Heart left ventricle (tissue), 16 donors: ENCODE measurements around the gene PARD3. TPM values are rescaled to one million over a fixed set of nuclear protein-coding genes. Genes with fewer than 3 reads are reported as not detected.

Experiments used
- ATAC-seq, 4 donors: fragments of 200-7000 bp; cut with Tn5 transposase; one replicate each; pipeline ENCODE4 v1.9.1; 2020 to 2022; ENCODE audit warnings: moderate library complexity in 4 of 4, mild to moderate bottlenecking in 3 of 4, moderate number of reproducible peaks in 1 of 4
- DNase-seq, 5 donors: peaks; one replicate each; pipeline ENCODE4 v3.0.0-alpha.2; 2020
- H3K27ac ChIP-seq, 12 donors: fragments of 200-600 bp; sonication (generic) in 4 of 12; one replicate each; pipeline versions ENCODE4 v1.5.0 to v1.8.0; 2016 to 2022; ENCODE audit warnings: mild to moderate bottlenecking in 2 of 12
- H3K27me3 ChIP-seq, 9 donors: fragments of 200-600 bp; sonication (generic) in 2 of 9; one replicate each; pipeline versions ENCODE4 v1.5.1 to v1.8.0; 2016 to 2022; ENCODE audit warnings: mild to moderate bottlenecking in 3 of 9
- H3K36me3 ChIP-seq, 9 donors: fragments of 200-600 bp; sonication (generic) in 2 of 9; one replicate each; pipeline versions ENCODE4 v1.5.0 to v1.8.0; 2018 to 2022; ENCODE audit warnings: mild to moderate bottlenecking in 2 of 9
- H3K4me1 ChIP-seq, 12 donors: fragments of 200-600 bp; sonication (generic) in 4 of 12; one replicate each; pipeline versions ENCODE4 v1.5.0 to v1.8.0; 2016 to 2022; ENCODE audit warnings: mild to moderate bottlenecking in 3 of 12
- H3K4me3 ChIP-seq, 12 donors: fragments of 200-600 bp; sonication (generic) in 4 of 12; one replicate each; pipeline versions ENCODE4 v1.5.0 to v1.8.0; 2017 to 2022; ENCODE audit warnings: mild to moderate bottlenecking in 9 of 12, moderate library complexity in 4 of 12
- H3K9me3 ChIP-seq, 12 donors: fragments of 200-600 bp; sonication (generic) in 4 of 12; one replicate each; pipeline versions ENCODE4 v1.5.0 to v1.8.0; 2016 to 2022; ENCODE audit warnings: mild to moderate bottlenecking in 1 of 12
- CTCF ChIP-seq, 12 donors: fragments of 200-600 bp; sonication (generic) in 4 of 12; IDR thresholded peaks; one replicate each; pipeline versions ENCODE4 v1.5.0 to v1.8.0; 2018 to 2022; ENCODE audit warnings: antibody characterized with exemption in 12 of 12, mild to moderate bottlenecking in 5 of 12
- POLR2A ChIP-seq, 2 donors: fragments of 450-650 bp; IDR thresholded peaks; one replicate each; pipeline ENCODE4 v1.6.1; 2017; ENCODE audit warnings: antibody characterized with exemption in 2 of 2, mild to moderate bottlenecking in 2 of 2, moderate library complexity in 2 of 2
- WGBS, 4 donors: extraction: QIAGEN DNeasy Blood & Tissue Kit in 2 of 4; methylation state at CpG; one replicate each; pipeline versions ENCODE4 v1.1.5 to v1.1.7; 2013 to 2018; 5-methylcytosine and 5-hydroxymethylcytosine counted together
- intact Hi-C, 10 donors: fragments of 100-400 bp; cut with DNase I; formaldehyde crosslinking; loops; one replicate each; pipeline versions ENCODE4 v1.11.1 to v1.14.2; 2022
- polyA plus RNA-seq, 2 donors: library from polyadenylated mRNA; stranded (reverse); fragments of 200-250 nt; gene quantifications; one replicate each; pipeline ENCODE4 v1.2.3, GENCODE V29; 2013
- total RNA-seq, 9 donors: library from RNA; depleted of rRNA in 2 of 9; stranded (reverse); fragments of >200 nt in 2 of 9; fragmentation: NEBNext Ultra II Directional in 3 of 9; extraction: Animal tissue kit (Norgen Biotek cat#: 25700) in 3 of 9; gene quantifications; one replicate each; pipeline versions ENCODE4 v1.1.0 to v1.2.4, GENCODE V29; 2016 to 2023
- donor health status: ischemic (EF 13 %, LVEDD 7.1; RV severe dilation, severe dysfunction).
- donor health status: healthy with polysubstance abuse.
- donor health status: DM: no; HTN: yes; CAD: no.
- donor health status: DM: no; HTN: no; CAD: no.
- donor health status: ischemic (EF 25% LVEDD 6.9; RV normal size, moderate dysfunction).
- donor health status: ischemic (EF 25% LVEDD 5.7; RV mildly dilated, moderate dysfunction).
- donor health status: healthy.
- donor health status: DM: yes; HTN: yes; CAD: no.
- donor health status: ischemic (EF 35%, LVEDD 5.7; RV mildly dilated, moderate dysfunction).
- donor health status: nonischemic (EF 11% LVEDD 7.7; RV severe dilation, severe dysfunction).
- donor health status: DM: yes; HTN: yes; CAD: no.
- donor health status: PGD.
- donor health status: ischemic (EF 29% LVEDD 5.4; RV normal size, mild dysfunction).
- donor health status: nonischemic (EF 23%, LVEDD 6.1; RV moderate dilation, normal function).

PARD3 gene
- total and polyA plus RNA-seq, 11 donors = 24.8 to 69.7 (median 33.1) TPM

DNA sequence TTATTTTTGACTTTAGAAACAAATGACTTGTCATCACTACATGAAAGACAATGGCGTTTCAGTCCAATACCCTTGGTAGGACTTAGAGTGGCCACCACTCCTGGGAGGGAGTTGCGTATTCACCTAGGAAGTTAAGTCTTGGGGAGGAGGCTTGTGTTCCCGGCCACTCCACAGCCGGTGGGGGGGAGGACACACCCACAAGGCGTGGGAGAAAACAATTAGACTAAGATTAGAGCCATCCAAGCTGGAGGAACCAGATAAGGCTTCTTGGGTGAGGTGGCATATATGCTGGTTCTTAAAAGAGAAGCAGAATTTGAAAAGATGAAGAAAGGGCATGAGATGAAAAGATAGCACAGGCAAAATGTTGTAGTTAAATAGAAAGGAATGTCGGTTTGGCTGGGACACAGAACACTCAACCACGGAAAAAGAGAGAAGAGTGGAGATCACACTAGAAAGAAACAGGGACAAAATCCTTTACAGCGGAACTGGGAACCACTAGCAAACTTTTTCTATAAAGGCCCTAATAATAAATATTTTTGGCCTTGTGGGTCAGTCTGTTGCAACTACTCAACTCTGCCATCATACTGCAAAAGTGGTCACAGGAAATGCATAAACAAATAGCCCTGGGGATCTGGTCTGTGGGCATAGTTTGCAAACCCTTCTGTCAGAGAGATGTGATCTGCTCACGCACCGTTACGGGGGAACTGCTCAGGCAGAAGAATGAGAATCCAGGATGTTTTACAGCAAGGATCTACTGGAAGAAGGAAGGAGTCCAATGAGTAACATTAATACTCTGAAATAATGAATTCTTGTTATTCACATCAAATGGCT lies 651.8 kb downstream of the PARD3 start:
- TF ChIP-seq CTCF (IDR thresholded peaks at IDR 0.05) (no peak), POLR2A (IDR thresholded peaks at IDR 0.05) (no peak)
- Histone ChIP-seq H3K27ac (no peak overlapping the region), H3K36me3 (no peaks in the 10 kb centered on the region), H3K4me3 (no peak overlapping the region), H3K9me3 (no peaks in the 10 kb centered on the region), H3K27me3 (no peaks in the 10 kb centered on the region), H3K4me1 (no peaks in the 10 kb centered on the region)
- DNase-seq = no peak
- no peak for ATAC-seq
- WGBS, 4 donors = 78 to 85% (median 82%) methylated on average over 11 of the region's 11 CpGs
- intact Hi-C loops = no loop called here

GRCh38 chr10:34161777-34162370 lies 653.2 kb downstream of the PARD3 start:
- 83 to 91% (median 87%) methylated on average over 7 of the region's 7 CpGs for WGBS, 4 donors
- DNase-seq (no peak), ATAC-seq (no peak)
- Histone ChIP-seq H3K4me1 (peaks cover 0 to 5% (median 0%) of the 10 kb centered on the region in 12 donors), H3K9me3 (no peaks in the 10 kb centered on the region), H3K27ac (no peak overlapping the region), H3K27me3 (no peaks in the 10 kb centered on the region), H3K36me3 (no peaks in the 10 kb centered on the region), H3K4me3 (no peak overlapping the region)
- TF ChIP-seq CTCF (IDR thresholded peaks at IDR 0.05) = no peak
- intact Hi-C loops = no loop called here

- Histone ChIP-seq H3K4me3 (no peak overlapping the region), H3K9me3 (no peaks in the 10 kb centered on the region), H3K4me1 (peaks cover 0 to 7% (median 0%) of the 10 kb centered on the region in 12 donors), H3K36me3 (no peaks in the 10 kb centered on the region), H3K27ac (no peak overlapping the region), H3K27me3 (no peaks in the 10 kb centered on the region)
- DNase-seq (no peak), ATAC-seq (no peak)
- intact Hi-C loops = no loop called here
- TF ChIP-seq POLR2A (IDR thresholded peaks at IDR 0.05) (no peak), CTCF (IDR thresholded peaks at IDR 0.05) (no peak)
- 95 to 97% (median 96%) methylated on average over 3 of the region's 3 CpGs for WGBS, 4 donors
These were observed 654.5 kb downstream of the PARD3 start for GRCh38 chr10:34160595-34160994.

GRCh38 chr10:34157501-34157900 lies 657.6 kb downstream of the PARD3 start:
- no peaks in the 10 kb centered on the region for H3K9me3 ChIP-seq

More at GRCh38 chr10:34157501-34157900, 657.6 kb downstream of the PARD3 start:
- TF ChIP-seq POLR2A (IDR thresholded peaks at IDR 0.05) (no peak), CTCF (IDR thresholded peaks at IDR 0.05) (no peak)
- intact Hi-C loops = no loop called here
- 92 to 98% (median 95%) methylated on average over 1 of the region's 1 CpG for WGBS, 4 donors
- H3K36me3 ChIP-seq = no peaks in the 10 kb centered on the region
- ATAC-seq = no peak
- H3K4me1 ChIP-seq = peaks cover 0 to 7% (median 0%) of the 10 kb centered on the region in 12 donors
- no peak overlapping the region for H3K27ac ChIP-seq
- H3K27me3 ChIP-seq = no peaks in the 10 kb centered on the region
- DNase-seq = no peak
- no peak overlapping the region for H3K4me3 ChIP-seq
